Esophagus squamous epithelium (tissue), 4 donors: ENCODE data around the gene SLC4A3.

Experiments
- POLR2A ChIP-seq, 4 donors: fragments of 450-650 bp; IDR thresholded peaks; one replicate each; pipeline ENCODE4 v1.6.1; 2017; ENCODE audit warnings: antibody characterized with exemption in 4 of 4, mild to moderate bottlenecking in 4 of 4, moderate library complexity in 3 of 4
- TF ChIP-seq, protein P1 (sequence below), 6 experiments: fragments of 450-650 bp in 4 of 6; fragments of 200-600 bp in 2 of 6; sonication (generic) in 2 of 6; IDR thresholded peaks; one replicate each; pipeline ENCODE4 v1.5.1; 2016 to 2019; ENCODE audit warnings: antibody characterized with exemption in 6 of 6, mild to moderate bottlenecking in 4 of 6, moderate library complexity in 4 of 6

DNA sequence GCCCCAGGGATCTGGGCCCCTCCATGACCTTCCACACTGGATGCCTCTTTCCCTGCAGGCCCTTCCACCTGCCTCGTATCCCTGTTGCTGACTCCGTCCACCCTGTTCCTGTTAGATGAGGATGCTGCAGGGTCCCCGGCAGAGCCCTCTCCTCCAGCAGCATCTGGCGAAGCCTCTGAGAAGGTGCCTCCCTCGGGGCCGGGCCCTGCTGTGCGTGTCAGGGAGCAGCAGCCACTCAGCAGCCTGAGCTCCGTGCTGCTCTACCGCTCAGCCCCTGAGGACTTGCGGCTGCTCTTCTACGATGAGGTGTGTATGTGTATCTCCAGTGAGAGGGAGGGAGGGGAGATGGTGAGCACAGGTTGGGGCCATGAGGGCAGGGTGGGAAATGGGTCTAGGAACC is 12.4 kb upstream of the SLC4A3 start:
- TF ChIP-seq, protein P1, sequence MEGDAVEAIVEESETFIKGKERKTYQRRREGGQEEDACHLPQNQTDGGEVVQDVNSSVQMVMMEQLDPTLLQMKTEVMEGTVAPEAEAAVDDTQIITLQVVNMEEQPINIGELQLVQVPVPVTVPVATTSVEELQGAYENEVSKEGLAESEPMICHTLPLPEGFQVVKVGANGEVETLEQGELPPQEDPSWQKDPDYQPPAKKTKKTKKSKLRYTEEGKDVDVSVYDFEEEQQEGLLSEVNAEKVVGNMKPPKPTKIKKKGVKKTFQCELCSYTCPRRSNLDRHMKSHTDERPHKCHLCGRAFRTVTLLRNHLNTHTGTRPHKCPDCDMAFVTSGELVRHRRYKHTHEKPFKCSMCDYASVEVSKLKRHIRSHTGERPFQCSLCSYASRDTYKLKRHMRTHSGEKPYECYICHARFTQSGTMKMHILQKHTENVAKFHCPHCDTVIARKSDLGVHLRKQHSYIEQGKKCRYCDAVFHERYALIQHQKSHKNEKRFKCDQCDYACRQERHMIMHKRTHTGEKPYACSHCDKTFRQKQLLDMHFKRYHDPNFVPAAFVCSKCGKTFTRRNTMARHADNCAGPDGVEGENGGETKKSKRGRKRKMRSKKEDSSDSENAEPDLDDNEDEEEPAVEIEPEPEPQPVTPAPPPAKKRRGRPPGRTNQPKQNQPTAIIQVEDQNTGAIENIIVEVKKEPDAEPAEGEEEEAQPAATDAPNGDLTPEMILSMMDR (IDR thresholded peaks at IDR 0.05): no peak
- no peak for TF ChIP-seq POLR2A (IDR thresholded peaks at IDR 0.05)
